Measurements from ENCODE around the gene GTPBP8. TPM values are rescaled to one million over a fixed set of nuclear protein-coding genes. Genes with fewer than 3 reads are reported as not detected.

Gene GTPBP8
- total and polyA plus RNA-seq, 3 donors (not counting 1 experiment from before 2014, with no cell fraction given) = 18.0 to 31.8 (median 22.7) TPM

Other genes starting within 250 kb of the GTPBP8 start
- gene CD200R1L, start 144.1 kb upstream of the GTPBP8 start, total RNA-seq = not detected
- gene CD200R1L, start 144.1 kb upstream of the GTPBP8 start, polyA plus RNA-seq = not detected
- under 1 TPM in 1 of 2 donors, not detected in 1; 0.33 TPM for gene CD200R1, start 15.9 kb upstream of the GTPBP8 start, total RNA-seq
- not detected for gene CD200R1, start 15.9 kb upstream of the GTPBP8 start, polyA plus RNA-seq
- 10 to 100 TPM; 18.5 to 49.7 TPM for gene BOC, start 220.6 kb downstream of the GTPBP8 start, total RNA-seq
- 16.5 TPM for gene BOC, start 220.6 kb downstream of the GTPBP8 start, polyA plus RNA-seq